HG03432 (cell line): ENCODE data around the gene PRKAA1.
A peak's percentile ranks its signal among the peaks of the same experiment; 100 is the strongest.

Source experiments
- ATAC-seq: cut with Tn5 transposase; IDR thresholded peaks from one replicate; pipeline ENCODE4 v1.9.1; 2021; ENCODE audit warnings: mild to moderate bottlenecking, moderate library complexity; ENCODE audit not compliant: unreplicated experiment

Gene PRKAA1

GRCh38 chr5:40781843-40782409, 16.2 kb downstream of the PRKAA1 start:
- ATAC-seq: no peak

GRCh38 chr5:40780858-40781257, 17.3 kb downstream of the PRKAA1 start:
- ATAC-seq: no peak

DNA sequence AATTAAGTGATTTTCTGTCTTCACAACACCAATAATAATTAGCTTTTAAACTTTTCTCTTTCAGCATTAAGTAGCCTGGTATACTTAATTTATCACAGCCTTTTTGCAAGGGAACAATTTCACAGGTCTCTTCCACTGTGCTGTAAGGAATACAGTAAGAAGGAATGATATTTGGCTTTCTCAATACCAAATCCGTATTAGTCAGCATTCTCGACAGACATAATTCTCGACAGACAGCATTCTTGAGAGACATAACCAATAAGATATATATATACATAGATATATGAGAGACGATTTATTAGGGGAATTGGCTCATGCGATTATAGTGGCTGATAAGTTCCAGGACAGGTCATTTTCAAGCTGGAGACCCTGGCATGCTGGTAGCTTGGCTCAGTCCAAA, 18.0 kb downstream of the PRKAA1 start:
- ATAC-seq: no peak

DNA sequence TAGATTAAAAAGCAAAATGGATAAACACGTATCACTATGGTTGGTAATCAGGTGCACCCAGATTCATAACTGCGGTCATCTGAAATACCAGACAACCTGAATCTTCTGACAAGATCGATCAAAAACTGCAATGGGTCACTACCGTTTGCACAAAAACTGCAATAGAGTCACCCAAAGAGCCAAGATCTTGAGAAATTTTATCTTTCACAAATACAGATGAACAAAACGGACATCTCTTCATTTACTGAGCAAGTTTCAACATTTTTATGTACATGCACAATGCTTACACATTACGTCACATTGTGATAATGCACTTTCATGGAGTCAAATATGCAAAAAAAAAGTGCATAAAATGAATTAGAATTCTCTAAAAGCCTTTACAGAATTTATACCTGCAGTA, 18.6 kb downstream of the PRKAA1 start:
- no peak for ATAC-seq

DNA sequence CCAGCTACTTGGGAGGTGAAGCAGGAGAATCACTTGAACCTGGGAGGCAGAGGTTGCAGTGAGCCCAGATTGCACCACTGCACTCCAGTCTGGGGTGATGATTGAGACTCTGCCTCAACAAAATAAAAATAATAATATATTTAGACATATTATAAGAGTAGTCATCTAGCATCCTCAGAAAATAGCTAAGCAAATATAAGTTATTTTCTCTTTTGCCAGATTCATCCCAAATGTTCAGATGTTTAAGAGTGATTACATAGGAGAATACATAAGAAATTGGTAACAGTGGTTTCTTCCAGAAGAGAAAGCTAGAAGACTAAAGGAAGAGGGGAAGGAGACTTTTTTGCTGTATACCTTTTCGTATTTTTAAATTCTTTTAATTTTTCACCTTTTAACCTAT, 20.0 kb downstream of the PRKAA1 start:
- no peak for ATAC-seq

- ATAC-seq: no peak
These were observed 21.6 kb downstream of the PRKAA1 start for GRCh38 chr5:40776658-40776977.

DNA sequence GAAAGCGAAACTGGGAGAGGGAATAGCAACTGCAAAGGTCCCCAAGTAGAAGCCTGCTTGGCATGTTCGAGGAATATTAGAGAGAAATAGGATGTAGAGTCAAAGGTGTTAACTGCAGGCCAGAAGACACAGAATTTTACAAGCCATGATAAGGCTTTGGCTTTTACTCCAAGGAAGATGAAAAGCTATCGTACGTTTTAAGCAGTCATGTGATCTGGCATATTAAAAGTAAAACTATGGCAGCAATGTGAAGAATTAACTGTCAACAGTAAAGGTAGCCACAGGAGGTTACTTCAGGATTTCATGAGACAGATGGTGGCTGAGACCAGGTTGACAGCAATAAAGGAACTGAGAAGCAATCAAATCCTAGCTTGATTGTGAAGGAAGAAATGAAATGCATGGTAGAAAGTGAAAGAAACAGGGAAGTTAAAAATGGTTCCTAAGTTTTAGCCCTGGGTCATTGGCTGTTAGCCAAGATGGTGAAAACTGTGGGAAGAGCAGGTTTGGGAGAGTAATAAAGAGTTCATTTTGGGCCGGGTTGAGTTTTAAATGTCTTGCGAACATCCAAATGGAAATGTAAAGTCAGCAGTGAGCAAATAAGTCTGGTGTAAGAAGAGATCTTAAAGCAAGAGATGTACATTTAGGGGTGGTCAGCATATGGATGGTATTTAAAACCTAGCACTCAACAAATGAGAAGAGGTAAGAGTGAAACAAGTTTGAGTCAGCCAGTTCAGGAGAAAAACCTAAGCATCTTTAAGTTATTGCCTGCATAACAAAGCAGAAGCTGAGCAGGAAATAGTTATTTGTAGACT, 22.1 kb downstream of the PRKAA1 start:
- no peak for ATAC-seq

GRCh38 chr5:40775085-40775845, 22.9 kb downstream of the PRKAA1 start:
- no peak for ATAC-seq

- ATAC-seq: no peak
These were observed 23.6 kb downstream of the PRKAA1 start for GRCh38 chr5:40774623-40775022.

DNA sequence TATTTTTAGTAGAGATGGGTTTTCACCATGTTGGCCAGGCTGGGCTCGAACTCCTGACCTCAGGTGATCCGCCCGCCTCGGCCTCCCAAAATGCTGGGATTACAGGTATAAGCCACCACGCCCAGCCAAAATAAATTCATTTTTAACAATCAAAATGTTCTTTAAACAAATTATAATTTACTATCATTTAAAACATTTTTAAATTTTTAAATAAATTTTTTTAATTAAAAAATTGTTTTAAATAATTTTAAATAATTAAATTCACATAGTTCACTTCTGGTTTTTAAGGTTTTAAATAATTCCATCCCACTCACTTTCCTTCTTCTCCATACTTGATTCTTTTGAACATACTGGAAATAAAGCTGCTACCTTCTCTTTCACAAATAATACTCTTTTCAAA, 27.4 kb downstream of the PRKAA1 start:
- ATAC-seq: no peak

DNA sequence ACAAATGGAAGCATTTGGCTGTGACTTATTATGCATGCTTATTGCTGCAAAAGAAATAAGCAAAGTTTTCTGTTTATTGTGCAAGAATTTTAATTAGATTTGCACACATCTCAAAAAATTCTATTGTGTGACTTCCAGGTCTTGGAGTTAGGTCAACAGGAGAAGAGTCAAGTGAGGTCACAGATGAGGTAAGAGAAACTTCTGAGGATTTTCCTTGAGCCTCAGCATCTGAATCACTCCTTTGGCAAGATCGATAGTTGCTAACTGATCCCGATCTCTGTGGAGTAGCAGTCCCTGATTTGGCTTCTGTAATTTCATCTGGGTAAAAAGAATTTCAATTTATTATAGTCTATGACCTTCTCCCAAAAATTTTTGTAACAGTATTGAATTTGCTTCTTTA, 35.5 kb downstream of the PRKAA1 start:
- no peak for ATAC-seq

DNA sequence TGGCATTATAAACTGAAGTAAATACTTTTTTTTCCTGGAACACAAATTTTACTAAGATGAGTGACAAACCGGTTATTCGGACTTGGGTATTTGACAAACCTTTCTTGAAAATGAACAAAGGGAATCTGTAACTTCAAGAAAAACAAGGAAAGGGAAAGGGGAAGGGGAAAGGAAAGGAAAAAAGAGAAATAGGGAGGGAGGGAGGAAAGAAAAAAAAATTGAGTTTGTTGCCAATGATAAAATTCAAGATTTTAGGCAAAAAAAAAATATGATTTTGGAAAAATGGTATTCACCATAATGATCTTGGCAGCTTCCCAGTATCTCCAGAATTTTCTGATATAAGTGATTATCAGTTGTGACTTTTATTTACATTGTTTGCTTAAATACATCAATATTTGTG, 40.8 kb downstream of the PRKAA1 start:
- no peak for ATAC-seq

DNA sequence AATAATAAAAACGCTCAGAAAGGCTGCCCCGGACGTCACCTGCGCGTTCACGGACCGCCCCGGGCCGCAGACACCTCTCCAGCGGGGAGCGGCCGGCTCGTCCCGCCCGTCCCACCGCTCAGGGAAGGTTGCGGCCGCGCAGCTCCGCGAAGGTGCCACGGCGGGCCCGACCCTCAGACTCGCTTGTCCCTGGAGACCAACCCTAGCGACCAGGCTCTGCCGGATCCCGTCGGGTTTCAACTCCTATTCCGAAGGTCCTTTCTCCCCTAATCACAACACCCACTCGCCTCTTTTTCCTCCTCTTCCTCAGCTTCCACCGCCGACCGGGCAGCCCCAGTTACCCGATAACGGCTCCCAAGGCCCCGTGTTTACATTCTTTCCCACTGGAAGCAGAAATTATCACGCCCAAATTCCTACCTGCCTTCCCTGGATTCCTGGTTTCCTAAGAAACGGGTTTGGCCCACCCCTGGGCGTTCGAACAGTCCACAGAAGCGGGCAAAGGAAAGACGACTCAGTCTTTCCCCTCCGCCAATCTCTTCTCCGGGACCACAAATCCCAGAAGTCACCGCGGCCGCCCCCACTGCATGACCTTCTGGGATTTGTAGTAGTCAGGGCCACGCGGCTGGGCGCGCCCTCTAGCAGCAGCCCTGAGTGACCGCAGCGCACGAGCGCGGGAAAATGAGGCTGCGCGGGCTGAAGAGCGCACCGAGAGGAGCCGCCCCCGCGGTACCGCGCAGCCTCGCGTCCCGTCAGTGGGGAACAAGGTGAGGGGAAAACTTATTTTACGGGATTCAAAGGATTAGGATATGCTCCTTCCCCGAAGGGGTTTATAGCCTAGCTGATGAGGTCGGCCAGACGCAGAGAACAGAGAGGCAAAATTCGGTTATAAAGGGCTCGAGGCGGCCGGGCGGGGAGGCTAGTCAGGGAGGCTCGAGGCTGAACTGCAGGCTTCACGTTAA, 42.5 kb downstream of the PRKAA1 start, which contains the start of gene TTC33:
TTC33 (minus strand) TSS at position 555 of the 959 bp plus-strand sequence. CDS start 8,943 bp downstream, outside the sequence.
- peak; percentile 89 for ATAC-seq

DNA sequence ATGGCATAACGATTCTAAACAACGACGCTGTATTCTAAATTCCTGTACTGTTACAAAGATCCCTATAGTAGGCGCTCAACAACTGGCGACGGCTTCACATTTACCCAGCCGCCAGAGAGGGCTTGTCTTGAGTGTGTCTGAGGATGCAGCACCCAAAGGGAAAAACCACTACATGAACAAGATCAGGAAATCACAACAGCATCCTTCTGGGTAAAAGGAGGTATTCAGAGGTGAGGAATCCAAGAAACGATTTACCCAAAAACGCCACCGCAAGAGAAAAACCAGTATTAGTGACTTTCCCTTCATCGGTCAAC, 43.1 kb downstream of the PRKAA1 start:
- peak; percentile 81 for ATAC-seq

DNA sequence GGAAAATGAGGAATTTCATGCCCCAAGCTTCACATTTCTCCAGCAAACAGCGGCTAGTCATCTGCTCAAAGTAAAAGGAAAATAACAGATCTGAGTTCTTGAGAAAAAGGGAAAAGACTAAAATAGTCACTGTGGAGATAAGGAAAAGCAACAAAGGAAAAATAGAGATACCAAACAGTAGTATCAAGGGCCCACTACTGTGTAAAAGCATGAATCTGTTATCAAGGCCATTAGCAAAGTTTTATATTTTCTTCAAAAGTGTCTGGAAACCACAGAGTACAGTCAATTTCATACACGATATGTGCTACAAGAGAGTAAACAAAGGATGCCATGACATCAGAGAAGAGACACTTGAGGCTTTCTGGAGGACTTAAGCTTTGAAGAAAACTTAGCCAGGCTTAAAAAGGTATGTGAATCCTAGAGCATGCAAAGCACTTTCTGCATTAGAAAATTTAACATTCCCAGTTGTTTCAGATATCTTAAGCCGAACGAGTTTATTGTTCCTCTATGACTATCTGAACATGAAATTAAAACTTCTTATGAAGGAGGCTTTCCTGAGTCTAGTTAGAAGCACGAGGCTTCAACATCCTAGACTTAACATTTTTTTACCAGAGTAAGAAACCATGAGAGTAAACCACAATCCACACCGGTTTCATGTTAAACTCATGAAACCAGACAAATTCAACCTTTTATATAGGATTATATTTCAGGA, 43.6 kb downstream of the PRKAA1 start:
- ATAC-seq: peak; percentile 19

DNA sequence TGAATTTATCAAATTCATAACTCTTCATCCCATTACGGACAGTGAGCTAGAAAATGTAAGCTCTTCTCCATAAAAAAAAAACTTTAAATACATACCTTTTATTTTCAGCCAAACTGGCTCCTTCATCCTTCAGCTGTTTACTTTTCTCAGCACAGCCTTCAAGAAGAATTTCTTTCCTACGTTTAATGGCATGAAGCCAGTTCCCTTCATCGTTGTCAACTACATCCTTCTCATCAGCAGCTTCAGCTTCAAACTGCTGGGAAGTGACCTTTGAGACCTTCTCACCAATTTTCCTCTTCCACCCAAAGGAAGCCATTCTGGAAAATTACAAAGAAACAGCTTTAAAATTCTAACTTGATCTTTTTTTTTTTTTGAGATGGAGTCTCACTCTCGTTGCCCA, 51.5 kb downstream of the PRKAA1 start:
- no peak for ATAC-seq

GRCh38 chr5:40743771-40744170, 54.4 kb downstream of the PRKAA1 start:
- ATAC-seq: no peak

DNA sequence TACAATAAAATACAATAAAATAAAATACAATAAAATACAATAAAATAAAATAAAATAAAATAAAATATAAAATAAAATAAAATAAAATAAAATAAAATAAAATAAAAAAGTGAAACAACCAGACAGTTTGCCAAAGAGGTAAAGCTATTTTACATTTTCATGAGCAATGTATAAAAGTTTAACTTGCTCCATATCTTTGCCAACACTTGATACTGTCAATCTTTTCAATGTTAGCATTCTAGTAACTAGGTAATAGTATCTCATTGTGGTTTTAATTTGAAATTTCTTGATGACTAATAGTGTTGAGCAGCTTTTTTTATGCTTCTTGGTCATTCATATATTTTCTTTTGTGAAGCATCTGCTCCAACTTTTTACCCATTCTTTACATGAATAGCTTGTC, 59.7 kb downstream of the PRKAA1 start:
- no peak for ATAC-seq

DNA sequence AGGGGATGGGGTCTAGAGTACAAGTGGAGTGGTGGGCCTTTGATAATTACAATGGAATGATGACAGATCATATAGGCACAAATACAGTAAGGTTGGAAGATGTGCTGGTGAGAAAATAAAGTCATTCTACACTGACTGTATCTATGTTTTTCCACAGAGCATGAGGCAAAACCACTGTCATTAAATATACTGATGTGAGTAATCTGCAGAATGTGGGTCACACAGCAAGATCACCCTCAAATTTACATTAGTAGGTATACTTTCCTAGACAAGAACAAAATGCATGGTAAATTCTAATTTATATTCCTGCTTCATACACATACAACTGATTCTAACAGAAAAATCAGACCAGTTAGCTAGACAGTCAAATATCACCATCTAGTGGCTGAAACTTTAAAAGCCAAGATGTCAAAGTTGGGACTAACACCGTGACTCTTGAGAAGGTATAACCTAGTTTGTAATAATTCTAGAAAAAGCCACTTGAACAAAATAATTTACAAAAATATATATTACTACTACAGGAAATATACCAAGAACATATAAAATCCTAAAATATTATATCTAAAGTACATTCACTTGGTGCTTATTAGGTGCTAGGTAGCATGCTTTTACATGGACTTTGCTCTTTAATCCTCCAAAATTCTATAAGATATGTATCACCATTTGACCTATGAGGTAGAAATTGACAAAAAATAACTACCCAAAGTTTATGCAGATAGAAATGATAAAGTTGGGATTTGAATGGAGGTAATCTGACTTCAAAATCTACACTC, 61.9 kb downstream of the PRKAA1 start:
- peak; percentile 81 for ATAC-seq

- ATAC-seq: no peak
These were observed 62.6 kb downstream of the PRKAA1 start for GRCh38 chr5:40735609-40736008.
